ENCODE results near the gene IRF8. TPM values are rescaled to one million over a fixed set of nuclear protein-coding genes. Genes with fewer than 3 reads are reported as not detected.

Gene IRF8
- total and polyA plus RNA-seq, 2 donors (not counting 1 experiment from before 2014, with no cell fraction given): 0.14 TPM; not detected in 1

DNA sequence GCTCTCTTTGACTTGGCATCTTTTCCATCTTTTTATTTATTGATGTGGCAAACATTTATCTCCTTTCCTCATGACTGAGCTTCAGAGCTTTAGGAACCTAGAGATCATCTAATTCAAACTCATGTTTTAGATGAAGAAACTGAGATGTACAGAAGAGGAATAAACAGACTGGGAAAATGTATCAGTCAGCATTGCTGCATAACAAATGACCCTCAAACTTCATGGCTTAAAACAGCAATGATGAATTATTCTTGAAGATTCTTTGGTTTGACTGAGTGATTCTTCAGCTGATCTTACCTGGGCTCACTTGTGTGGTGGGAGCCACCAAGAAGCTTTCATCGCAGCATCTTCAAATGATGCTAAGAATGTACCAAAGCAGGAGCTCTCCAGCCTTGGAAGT, 44.0 kb upstream of the IRF8 start:
- no peaks in the 10 kb centered on the region for H3K4me1 ChIP-seq (ENCODE audit: control insufficient read depth, extremely low read depth, insufficient read depth, low read length)
- no peak overlapping the region for H3K4me2 ChIP-seq (ENCODE audit: extremely low read depth, insufficient read depth, low read length)
- H2AFZ ChIP-seq (ENCODE audit: low read length): no peak overlapping the region
- TF ChIP-seq, protein P1, sequence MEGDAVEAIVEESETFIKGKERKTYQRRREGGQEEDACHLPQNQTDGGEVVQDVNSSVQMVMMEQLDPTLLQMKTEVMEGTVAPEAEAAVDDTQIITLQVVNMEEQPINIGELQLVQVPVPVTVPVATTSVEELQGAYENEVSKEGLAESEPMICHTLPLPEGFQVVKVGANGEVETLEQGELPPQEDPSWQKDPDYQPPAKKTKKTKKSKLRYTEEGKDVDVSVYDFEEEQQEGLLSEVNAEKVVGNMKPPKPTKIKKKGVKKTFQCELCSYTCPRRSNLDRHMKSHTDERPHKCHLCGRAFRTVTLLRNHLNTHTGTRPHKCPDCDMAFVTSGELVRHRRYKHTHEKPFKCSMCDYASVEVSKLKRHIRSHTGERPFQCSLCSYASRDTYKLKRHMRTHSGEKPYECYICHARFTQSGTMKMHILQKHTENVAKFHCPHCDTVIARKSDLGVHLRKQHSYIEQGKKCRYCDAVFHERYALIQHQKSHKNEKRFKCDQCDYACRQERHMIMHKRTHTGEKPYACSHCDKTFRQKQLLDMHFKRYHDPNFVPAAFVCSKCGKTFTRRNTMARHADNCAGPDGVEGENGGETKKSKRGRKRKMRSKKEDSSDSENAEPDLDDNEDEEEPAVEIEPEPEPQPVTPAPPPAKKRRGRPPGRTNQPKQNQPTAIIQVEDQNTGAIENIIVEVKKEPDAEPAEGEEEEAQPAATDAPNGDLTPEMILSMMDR (conservative IDR thresholded peaks at IDR 0.05 in 1 of 2, IDR thresholded peaks at IDR 0.05 in 1 of 2; ENCODE audit: low read depth in 1 of 2, low read length in 2 of 2): no peak
- no peak for TF ChIP-seq EZH2 (IDR thresholded peaks at IDR 0.05; ENCODE audit: low read length, missing control alignments)
- H3K9me3 ChIP-seq (ENCODE audit: control insufficient read depth, insufficient read depth, low read depth, low read length): no peaks in the 10 kb centered on the region
- H3K4me3 ChIP-seq (replicated peaks in 1 of 4; ENCODE audit: control extremely low read depth in 1 of 4, insufficient read depth in 1 of 4, low read depth in 3 of 4, low read length in 4 of 4): no peak overlapping the region
- H3K9ac ChIP-seq (ENCODE audit: insufficient read depth, low read length): no peak overlapping the region
- DNase-seq (ENCODE audit: low read depth in 2 of 2): no peak
- no peaks in the 10 kb centered on the region for H3K27me3 ChIP-seq (ENCODE audit: control insufficient read depth, insufficient read depth, low read length)
- no peaks in the 10 kb centered on the region for H3K79me2 ChIP-seq (ENCODE audit: control insufficient read depth, insufficient read depth, low read length)
- H3K36me3 ChIP-seq (ENCODE audit: control insufficient read depth, insufficient read depth, low read length): no peaks in the 10 kb centered on the region
- no peaks in the 10 kb centered on the region for H4K20me1 ChIP-seq (ENCODE audit: control insufficient read depth, extremely low read depth, insufficient read depth, low read length)
- no peak overlapping the region for H3K27ac ChIP-seq (ENCODE audit: insufficient read depth, low read length)

DNA sequence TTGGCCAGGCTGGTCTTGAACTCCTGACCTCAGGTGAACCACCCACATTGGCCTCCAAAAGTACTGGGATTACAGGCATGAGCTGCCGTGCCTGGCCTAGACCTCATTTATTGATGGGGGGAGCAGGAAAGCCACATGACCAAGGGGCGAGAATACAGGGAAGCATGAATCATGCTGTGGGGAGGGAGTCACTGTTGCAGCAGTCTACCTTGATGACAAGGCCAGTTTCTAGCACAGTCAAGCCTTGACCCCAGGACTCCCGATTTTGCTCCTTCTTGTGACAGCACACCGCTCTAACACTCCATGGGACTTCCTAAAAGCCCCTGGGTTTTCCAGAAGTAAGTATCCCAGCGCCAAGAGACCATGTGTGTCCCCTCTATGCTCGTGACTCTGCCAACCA, 42.9 kb upstream of the IRF8 start:
- Histone ChIP-seq H3K36me3 (ENCODE audit: control insufficient read depth, insufficient read depth, low read length) (no peaks in the 10 kb centered on the region), H3K4me1 (ENCODE audit: control insufficient read depth, extremely low read depth, insufficient read depth, low read length) (no peaks in the 10 kb centered on the region), H4K20me1 (ENCODE audit: control insufficient read depth, extremely low read depth, insufficient read depth, low read length) (no peaks in the 10 kb centered on the region), H3K27ac (ENCODE audit: insufficient read depth, low read length) (no peak overlapping the region), H3K79me2 (ENCODE audit: control insufficient read depth, insufficient read depth, low read length) (no peaks in the 10 kb centered on the region), H3K4me2 (ENCODE audit: extremely low read depth, insufficient read depth, low read length) (no peak overlapping the region), H3K9ac (ENCODE audit: insufficient read depth, low read length) (no peak overlapping the region), H2AFZ (ENCODE audit: low read length) (no peak overlapping the region), H3K4me3 (replicated peaks in 1 of 4; ENCODE audit: control extremely low read depth in 1 of 4, insufficient read depth in 1 of 4, low read depth in 3 of 4, low read length in 4 of 4) (no peak overlapping the region), H3K9me3 (ENCODE audit: control insufficient read depth, insufficient read depth, low read depth, low read length) (no peaks in the 10 kb centered on the region), H3K27me3 (ENCODE audit: control insufficient read depth, insufficient read depth, low read length) (no peaks in the 10 kb centered on the region)
- no peak for DNase-seq (ENCODE audit: low read depth in 2 of 2)
- TF ChIP-seq, protein P1 (conservative IDR thresholded peaks at IDR 0.05 in 1 of 2, IDR thresholded peaks at IDR 0.05 in 1 of 2; ENCODE audit: low read depth in 1 of 2, low read length in 2 of 2): no peak
- TF ChIP-seq EZH2 (IDR thresholded peaks at IDR 0.05; ENCODE audit: low read length, missing control alignments): no peak

DNA sequence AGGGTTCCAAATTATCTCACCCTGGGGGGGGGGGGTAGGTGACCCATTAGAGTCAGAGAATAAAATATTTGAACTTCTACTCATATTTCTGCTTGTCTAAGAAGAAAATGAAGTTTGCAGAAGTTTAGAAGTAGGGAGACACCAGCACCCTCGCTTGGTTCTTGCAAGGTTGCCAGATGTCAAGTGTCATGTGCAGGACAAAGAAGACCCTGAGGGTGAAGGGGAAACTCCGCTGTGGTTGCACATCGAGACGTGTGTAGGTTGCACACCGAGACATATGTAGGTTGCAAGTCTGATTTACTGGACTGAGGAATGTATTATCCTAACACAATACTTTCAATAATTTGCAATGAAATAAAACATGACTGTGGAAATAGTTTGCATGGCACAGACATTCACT, 42.4 kb upstream of the IRF8 start:
- H2AFZ ChIP-seq (ENCODE audit: low read length): no peak overlapping the region
- H3K27me3 ChIP-seq (ENCODE audit: control insufficient read depth, insufficient read depth, low read length): no peaks in the 10 kb centered on the region
- H4K20me1 ChIP-seq (ENCODE audit: control insufficient read depth, extremely low read depth, insufficient read depth, low read length): no peaks in the 10 kb centered on the region
- H3K27ac ChIP-seq (ENCODE audit: insufficient read depth, low read length): no peak overlapping the region
- no peaks in the 10 kb centered on the region for H3K36me3 ChIP-seq (ENCODE audit: control insufficient read depth, insufficient read depth, low read length)
- H3K9ac ChIP-seq (ENCODE audit: insufficient read depth, low read length): no peak overlapping the region
- H3K4me1 ChIP-seq (ENCODE audit: control insufficient read depth, extremely low read depth, insufficient read depth, low read length): no peaks in the 10 kb centered on the region
- no peak overlapping the region for H3K4me2 ChIP-seq (ENCODE audit: extremely low read depth, insufficient read depth, low read length)
- H3K79me2 ChIP-seq (ENCODE audit: control insufficient read depth, insufficient read depth, low read length): no peaks in the 10 kb centered on the region
- TF ChIP-seq EZH2 (IDR thresholded peaks at IDR 0.05; ENCODE audit: low read length, missing control alignments): no peak
- TF ChIP-seq, protein P1 (conservative IDR thresholded peaks at IDR 0.05 in 1 of 2, IDR thresholded peaks at IDR 0.05 in 1 of 2; ENCODE audit: low read depth in 1 of 2, low read length in 2 of 2): no peak
- DNase-seq (ENCODE audit: low read depth in 2 of 2): no peak
- no peaks in the 10 kb centered on the region for H3K9me3 ChIP-seq (ENCODE audit: control insufficient read depth, insufficient read depth, low read depth, low read length)
- H3K4me3 ChIP-seq (replicated peaks in 1 of 4; ENCODE audit: control extremely low read depth in 1 of 4, insufficient read depth in 1 of 4, low read depth in 3 of 4, low read length in 4 of 4): no peak overlapping the region
